A673 (cell line): ENCODE data around the gene COLQ. TPM values are rescaled to one million over a fixed set of nuclear protein-coding genes. Genes with fewer than 3 reads are reported as not detected.

Experiments
- BruUV-seq: library from RNA; stranded (reverse); fragments of 400-500 nt; replicated peaks from 2 replicates; lab custom pipeline; 2021; lab: Mats Ljungman, UMichigan
- CTCF ChIA-PET: fragments of 300-600 bp; sonication (Branson Sonifier 250); formaldehyde crosslinking; loops from one replicate; lab custom pipeline; 2022; ENCODE audit warnings: antibody characterized with exemption; lab: Charles Lee
- POLR2A ChIA-PET: fragments of 300-600 bp; sonication (Branson Sonifier 250); formaldehyde crosslinking; loops from one replicate; lab custom pipeline; 2022; ENCODE audit warnings: antibody characterized with exemption; ENCODE audit not compliant: low non-redundant PET; lab: Charles Lee
- DNase-seq: peaks from one replicate; pipeline ENCODE4 v3.0.0-alpha.2; 2015; ENCODE audit warnings: low spot score
- H3K27ac ChIP-seq: fragments of 200-600 bp; sonication (generic); 2 replicates; pipeline ENCODE4 v1.5.1; 2016; ENCODE audit warnings: mixed run types, low read depth, mild to moderate bottlenecking, mixed read lengths, antibody characterized with exemption, low read length; ENCODE audit not compliant: poor library complexity, severe bottlenecking
- H3K27me3 ChIP-seq: fragments of 200-600 bp; sonication (generic); replicated peaks from 2 replicates; pipeline ENCODE4 v1.6.1; 2017; ENCODE audit warnings: mixed run types, low read depth, mild to moderate bottlenecking, mixed read lengths, antibody characterized with exemption, low read length; ENCODE audit not compliant: insufficient read depth, poor library complexity
- H3K36me3 ChIP-seq: fragments of 200-600 bp; sonication (generic); 2 replicates; pipeline ENCODE4 v1.6.1; 2016; ENCODE audit warnings: mixed run types, mild to moderate bottlenecking, mixed read lengths, antibody characterized with exemption, low read length; ENCODE audit not compliant: insufficient read depth, poor library complexity, severe bottlenecking
- H3K4me1 ChIP-seq: fragments of 200-600 bp; sonication (generic); 2 replicates; pipeline ENCODE4 v1.6.1; 2017; ENCODE audit warnings: mixed run types, mild to moderate bottlenecking, mixed read lengths, antibody characterized with exemption, low read length; ENCODE audit not compliant: insufficient read depth, poor library complexity, severe bottlenecking
- H3K4me3 ChIP-seq: fragments of 200-600 bp; sonication (generic); 2 replicates; pipeline ENCODE4 v1.5.1; 2016; ENCODE audit warnings: low read depth, mixed run types, mild to moderate bottlenecking, mixed read lengths, low read length; ENCODE audit not compliant: poor library complexity, severe bottlenecking
- H3K9me3 ChIP-seq: fragments of 200-600 bp; sonication (generic); 2 replicates; pipeline ENCODE4 v1.6.1; 2016; ENCODE audit warnings: mixed run types, low read depth, mild to moderate bottlenecking, mixed read lengths, antibody characterized with exemption, low read length; ENCODE audit not compliant: poor library complexity, severe bottlenecking
- CTCF ChIP-seq: fragments of 300-800, 200-600 bp; sonication (generic); conservative IDR thresholded peaks from 2 replicates; pipeline ENCODE4 v1.5.1; 2017; ENCODE audit warnings: low read depth, mild to moderate bottlenecking, antibody characterized with exemption, low read length, moderate library complexity, mixed read lengths
- EZH2 ChIP-seq: fragments of 200-600 bp; sonication (generic); IDR thresholded peaks from 2 replicates; pipeline ENCODE4 v1.6.1; 2017; ENCODE audit warnings: borderline replicate concordance, low read depth, mild to moderate bottlenecking, mixed read lengths, antibody characterized with exemption, low read length; ENCODE audit not compliant: poor library complexity, severe bottlenecking
- intact Hi-C: fragments of 100-400 bp; cut with micrococcal nuclease; formaldehyde crosslinking; loops from one replicate; pipeline ENCODE4 v1.10.0; 2022; ENCODE audit not compliant: unreplicated experiment
- total RNA-seq: library from RNA; stranded (reverse); gene quantifications from 2 replicates; pipeline ENCODE4 v1.2.3, GENCODE V29; 2021

Gene COLQ
- total RNA-seq, 1 experiment from 2014 or later = 0.21 TPM

GRCh38 chr3:15450438-15451215 lies 70.9 kb downstream of the COLQ start:
- Histone ChIP-seq H3K36me3 (no peaks in the 10 kb centered on the region), H3K27ac (no peak overlapping the region), H3K9me3 (no peaks in the 10 kb centered on the region), H3K27me3 (no peaks in the 10 kb centered on the region), H3K4me1 (no peaks in the 10 kb centered on the region), H3K4me3 (no peak overlapping the region)
- DNase-seq = no peak
- POLR2A ChIA-PET = no interaction called here
- BruUV-seq = no TSS peak
- intact Hi-C loops = no loop called here
- CTCF ChIA-PET = no interaction called here
- no peak for TF ChIP-seq EZH2
- TF ChIP-seq CTCF = no peak

GRCh38 chr3:15449489-15450224 lies 71.8 kb downstream of the COLQ start:
- POLR2A ChIA-PET = no interaction called here
- no TSS peak for BruUV-seq
- Histone ChIP-seq H3K27me3 (no peaks in the 10 kb centered on the region), H3K36me3 (no peaks in the 10 kb centered on the region), H3K4me1 (no peaks in the 10 kb centered on the region), H3K4me3 (no peak overlapping the region), H3K27ac (no peak overlapping the region), H3K9me3 (no peaks in the 10 kb centered on the region)
- CTCF ChIA-PET = no interaction called here
- no peak for DNase-seq
- TF ChIP-seq EZH2 = no peak
- no peak for TF ChIP-seq CTCF
- intact Hi-C loops = no loop called here

GRCh38 chr3:15443826-15444524 lies 77.5 kb downstream of the COLQ start:
- no peak for DNase-seq
- H3K27me3 ChIP-seq = no peaks in the 10 kb centered on the region
- ChIA-PET POLR2A (interaction anchor here (0.5 kb wide), 1 partner anchor 808 kb away, joined by 3 read pairs; no protein-coding TSS in a partner anchor), CTCF (no interaction called here)
- BruUV-seq = no TSS peak
- H3K27ac ChIP-seq = no peak overlapping the region
- H3K9me3 ChIP-seq = no peaks in the 10 kb centered on the region
- H3K4me3 ChIP-seq = no peak overlapping the region
- no peaks in the 10 kb centered on the region for H3K4me1 ChIP-seq
- peaks cover 33% of the 10 kb centered on the region for H3K36me3 ChIP-seq
- intact Hi-C loops = no loop called here
- TF ChIP-seq EZH2 (no peak), CTCF (no peak)
